GM19438 (cell line): ENCODE measurements around the gene LSMEM2.
"Not testable (repeated sequence)": the region's sequence is repeated elsewhere in the genome, so short reads cannot be mapped to it uniquely, and the experiment has no call there.

Experiments used
- ATAC-seq: cut with Tn5 transposase; IDR thresholded peaks from one replicate; pipeline ENCODE4 v1.9.1; 2021; ENCODE audit warnings: low read depth; ENCODE audit not compliant: unreplicated experiment

The LSMEM2 gene

DNA sequence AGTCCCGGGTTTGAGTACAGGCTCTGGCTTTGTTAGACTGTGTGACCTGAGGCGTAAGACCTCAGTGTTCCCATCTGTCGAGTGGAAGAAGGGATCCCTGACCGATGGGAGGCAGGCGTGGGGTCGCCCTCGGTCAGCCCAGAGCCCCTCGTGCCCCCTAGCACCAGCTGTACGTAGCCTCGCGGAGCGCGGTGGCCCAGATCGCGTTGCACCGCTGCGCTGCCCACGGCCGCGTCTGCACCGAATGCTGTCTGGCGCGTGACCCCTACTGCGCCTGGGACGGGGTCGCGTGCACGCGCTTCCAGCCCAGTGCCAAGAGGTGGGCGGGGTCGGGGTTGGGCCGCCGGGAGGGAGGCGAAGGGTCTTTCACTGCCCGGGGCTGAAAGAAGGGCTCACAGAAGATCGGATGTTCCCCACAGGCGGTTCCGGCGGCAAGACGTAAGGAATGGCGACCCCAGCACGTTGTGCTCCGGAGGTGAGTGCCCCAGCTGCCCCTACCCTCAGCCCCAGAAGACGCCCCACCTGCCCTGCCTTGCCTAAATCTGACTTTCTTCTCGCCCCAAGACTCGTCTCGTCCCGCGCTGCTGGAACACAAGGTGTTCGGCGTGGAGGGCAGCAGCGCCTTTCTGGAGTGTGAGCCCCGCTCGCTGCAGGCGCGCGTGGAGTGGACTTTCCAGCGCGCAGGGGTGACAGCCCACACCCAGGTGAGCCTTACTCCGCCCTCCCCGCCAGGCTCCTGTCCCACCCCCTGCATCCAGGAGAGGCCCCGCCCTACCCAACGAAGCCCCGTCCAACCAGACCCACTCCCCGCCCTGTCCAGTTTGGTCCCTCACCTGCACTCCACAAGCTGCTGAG lies 3.5 kb upstream of the LSMEM2 start:
- ATAC-seq, result no peak

GRCh38 chr3:50275996-50276761 lies 2.7 kb upstream of the LSMEM2 start:
- no peak for ATAC-seq

DNA sequence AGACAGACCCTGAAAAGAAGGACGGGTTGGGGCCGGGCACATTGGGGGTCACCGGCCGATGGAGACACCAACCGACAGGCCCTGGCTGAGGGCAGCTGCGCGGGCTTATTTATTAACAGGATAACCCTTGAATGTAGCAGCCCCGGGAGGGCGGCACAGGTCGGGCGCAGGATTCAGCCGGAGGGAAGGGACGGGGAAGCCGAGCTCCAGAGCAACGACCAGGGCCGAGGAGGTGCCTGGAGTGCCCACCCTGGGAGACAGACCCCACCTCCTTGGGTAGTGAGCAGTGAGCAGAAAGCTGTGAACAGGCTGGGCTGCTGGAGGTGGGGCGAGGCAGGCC lies 2.2 kb upstream of the LSMEM2 start:
- ATAC-seq, result no peak

DNA sequence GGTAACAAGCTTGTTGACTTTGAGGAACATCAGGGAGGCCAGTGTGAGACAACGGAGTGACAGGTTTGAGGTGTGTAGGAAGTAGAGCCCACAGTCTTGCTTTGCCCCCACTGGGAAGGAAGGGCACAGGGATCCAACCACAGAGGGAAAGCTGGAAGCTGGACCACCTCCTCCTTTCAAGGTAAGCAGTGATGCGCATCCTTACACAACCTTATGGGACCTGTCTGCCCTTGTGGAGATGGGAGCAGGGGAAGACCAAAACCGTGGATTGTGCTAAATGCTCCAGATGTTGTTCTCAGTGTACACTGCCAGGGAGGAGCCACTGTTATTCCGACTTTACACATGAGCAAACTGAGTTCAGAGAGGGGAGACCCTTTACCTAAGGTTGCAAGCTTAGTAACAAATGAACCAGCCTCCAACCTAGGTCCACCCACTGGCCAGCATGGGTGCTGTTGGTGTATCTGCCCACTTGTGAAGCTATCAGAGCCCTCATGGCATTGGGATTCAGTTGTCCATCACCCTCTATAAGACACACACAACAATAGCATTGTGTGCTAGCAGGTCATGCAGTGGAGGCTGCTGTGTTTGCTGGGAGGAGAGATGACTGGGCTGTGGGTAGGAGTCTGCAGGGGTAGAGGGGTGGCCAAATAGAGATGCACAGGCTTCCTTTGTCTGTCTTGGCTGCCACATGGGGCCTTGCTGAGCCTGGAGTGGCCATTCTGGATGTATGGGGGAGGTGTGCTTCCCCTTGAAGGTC lies 586 bp upstream of the LSMEM2 start:
- ATAC-seq, result no peak

DNA sequence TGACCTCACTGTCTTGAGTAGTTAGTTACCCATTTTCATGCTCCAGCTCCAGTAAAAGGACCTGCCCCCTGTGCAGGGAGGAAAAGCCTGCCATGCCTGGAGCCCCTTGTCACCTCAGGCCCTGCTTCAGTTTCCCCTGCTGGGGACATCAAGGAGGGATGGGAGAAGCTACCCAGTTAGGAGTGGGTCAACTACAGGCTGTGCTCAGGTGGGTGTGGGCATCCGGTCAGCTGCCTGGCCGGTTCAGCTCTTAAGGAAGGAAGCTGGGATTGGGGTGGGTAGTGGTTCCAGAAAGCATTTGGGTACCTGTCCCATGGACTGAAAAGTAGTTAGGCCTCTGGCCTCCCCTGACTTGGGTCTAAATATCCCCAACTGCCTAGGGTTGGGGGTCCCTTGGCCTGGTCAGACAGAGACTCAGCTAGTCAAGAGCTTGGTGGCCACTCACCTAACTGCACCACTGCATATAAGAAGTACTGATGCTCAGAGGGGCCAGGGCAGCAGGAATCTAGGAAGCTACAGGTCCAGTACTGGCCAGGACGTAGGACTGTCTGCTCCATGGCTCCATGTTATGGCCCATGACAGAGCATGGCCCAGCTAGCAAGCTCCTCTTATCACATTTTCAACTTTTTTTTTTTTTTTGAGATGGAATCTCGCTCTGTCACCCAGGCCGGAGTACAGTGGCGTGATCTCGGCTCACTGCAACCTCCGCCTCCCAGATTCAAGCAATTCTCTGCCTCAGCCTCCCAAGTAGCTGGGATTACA lies 549 bp downstream of the LSMEM2 start:
- no peak for ATAC-seq

DNA sequence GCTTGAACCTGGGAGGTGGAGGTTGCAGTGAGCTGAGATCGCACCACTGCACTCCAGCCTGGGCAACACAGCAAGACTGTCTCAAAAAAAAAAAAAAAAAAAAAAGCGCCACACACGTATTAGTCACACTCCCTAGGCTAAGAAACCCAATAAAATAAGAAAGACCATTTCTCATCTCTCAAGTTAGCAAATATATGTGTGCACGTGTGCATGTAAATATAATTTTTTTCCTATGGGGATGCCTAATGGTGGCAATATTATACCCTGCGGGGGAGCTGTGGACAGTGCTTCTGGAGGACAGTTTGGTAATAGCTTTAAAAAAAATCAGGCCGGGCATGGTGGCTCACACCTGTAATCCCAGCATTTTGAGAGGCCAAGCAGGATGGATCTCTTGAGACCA lies 5.2 kb downstream of the LSMEM2 start:
- not testable (repeated sequence) for ATAC-seq

DNA sequence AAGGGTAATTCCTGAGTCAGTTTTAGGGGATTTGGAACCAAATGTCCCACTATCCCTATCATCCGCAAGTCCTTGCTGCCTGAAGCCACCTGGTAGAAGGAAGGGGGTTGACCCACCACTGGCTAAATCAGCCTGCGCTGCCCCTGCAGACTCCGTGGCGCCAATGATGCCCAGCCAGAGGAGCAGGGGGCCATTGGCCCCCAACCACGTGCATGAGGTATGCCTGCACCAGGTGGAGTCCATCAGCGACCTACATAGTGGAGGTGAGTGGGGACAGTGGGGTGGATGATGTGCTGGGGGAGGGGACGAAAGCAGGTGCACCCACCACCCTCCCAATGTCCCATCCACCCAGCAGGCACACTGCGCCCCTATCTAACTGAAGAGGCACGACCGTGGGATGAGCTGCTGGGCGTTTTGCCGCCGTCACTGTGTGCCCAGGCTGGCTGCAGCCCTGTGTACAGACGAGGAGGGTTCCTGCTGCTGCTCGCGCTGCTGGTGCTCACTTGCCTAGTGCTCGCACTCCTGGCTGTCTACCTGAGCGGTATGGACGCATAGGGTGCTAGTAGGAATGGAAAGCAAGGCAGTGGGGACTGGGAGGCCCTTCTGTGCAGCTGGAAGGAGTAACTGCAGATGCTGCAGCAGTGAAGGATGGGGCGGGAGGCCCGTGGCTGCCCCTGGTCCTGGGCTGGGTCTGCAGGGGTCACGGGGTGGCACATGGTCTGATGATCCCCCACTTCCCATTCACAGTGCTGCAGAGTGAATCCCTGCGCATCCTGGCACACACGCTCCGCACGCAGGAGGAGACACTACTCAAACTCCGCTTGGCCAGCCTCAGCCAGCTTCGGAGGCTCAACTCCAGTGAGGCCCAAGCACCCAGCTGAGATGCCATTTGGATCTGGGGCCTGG lies 7.7 kb downstream of the LSMEM2 start:
- no peak for ATAC-seq

DNA sequence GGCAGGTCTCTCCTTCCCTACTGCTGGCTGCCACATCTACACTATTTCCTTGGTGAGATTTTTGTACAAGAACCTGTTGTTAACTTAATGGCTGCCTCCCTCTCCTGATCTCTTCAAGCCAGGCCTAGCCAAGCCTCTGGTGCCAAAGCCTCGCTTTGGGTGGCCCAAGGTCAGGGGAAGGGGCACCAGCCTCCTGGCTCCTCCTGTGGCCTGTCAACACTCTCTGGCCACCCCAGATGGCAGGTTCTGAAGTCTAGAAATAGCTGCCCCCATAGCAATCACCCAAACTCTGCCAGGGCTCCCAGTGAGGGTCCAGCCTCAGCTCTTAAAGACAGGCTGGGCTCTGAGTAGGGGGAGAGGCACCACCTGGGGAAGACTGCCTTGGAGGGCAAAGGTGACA lies 8.4 kb downstream of the LSMEM2 start:
- no peak for ATAC-seq

DNA sequence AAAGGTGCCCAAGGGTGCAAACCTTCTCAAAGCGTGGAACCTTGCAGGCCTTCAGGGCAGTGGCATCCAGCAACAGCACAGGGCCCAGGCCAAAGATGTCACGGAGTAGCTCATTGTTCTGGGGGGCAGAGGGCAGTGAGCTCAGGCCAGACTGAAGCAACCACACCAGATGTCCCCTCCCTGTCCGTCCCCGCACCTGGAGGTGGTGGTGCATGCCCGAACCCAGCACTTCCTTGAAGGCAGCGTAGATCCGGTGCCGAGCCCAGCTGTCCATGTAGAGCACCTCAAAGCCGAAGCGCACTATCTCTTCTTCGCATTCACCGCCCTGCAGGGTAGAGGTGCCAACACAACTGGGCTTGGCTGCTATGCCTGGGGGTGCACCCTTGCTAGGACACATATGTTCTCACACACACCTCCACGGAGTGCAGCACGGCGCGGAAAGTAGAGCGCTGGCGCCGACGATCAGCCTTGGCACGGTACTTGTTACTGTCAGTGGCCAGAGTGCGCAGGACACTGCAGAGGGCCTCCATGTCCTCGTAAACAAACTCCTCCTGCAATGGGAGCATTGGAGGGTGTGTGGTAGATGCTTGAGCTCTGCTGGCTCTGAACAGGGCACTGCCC lies 9.6 kb downstream of the LSMEM2 start:
- ATAC-seq, result no peak

DNA sequence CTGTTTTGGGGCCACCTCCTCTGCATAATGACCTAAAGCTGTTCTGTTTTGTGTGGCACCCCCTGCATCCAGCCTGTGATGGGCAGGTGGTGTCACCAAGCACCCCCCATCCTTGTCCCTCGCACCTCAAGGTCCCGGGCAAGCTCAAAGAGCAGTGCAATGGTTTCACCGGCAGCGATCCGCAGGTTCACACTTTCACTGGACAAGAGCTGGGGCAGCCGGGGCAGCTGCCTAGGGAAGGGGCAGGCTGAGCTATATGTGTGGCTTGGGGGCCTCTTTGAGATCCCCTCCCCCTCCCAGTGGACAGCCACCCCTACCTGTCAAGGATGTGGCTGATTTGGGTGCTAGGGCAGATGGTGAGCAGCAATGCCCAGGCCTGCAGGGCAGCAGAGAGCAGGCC lies 10.2 kb downstream of the LSMEM2 start:
- no peak for ATAC-seq

GRCh38 chr3:50290161-50290641 lies 11.3 kb downstream of the LSMEM2 start:
- ATAC-seq, result no peak

GRCh38 chr3:50292159-50293078 lies 13.5 kb downstream of the LSMEM2 start, which contains the start of gene IFRD2:
Gene IFRD2 (minus strand): TSS chr3:50292429. CDS start chr3:50292274, 155 bp downstream.
- peak; percentile 91 for ATAC-seq

DNA sequence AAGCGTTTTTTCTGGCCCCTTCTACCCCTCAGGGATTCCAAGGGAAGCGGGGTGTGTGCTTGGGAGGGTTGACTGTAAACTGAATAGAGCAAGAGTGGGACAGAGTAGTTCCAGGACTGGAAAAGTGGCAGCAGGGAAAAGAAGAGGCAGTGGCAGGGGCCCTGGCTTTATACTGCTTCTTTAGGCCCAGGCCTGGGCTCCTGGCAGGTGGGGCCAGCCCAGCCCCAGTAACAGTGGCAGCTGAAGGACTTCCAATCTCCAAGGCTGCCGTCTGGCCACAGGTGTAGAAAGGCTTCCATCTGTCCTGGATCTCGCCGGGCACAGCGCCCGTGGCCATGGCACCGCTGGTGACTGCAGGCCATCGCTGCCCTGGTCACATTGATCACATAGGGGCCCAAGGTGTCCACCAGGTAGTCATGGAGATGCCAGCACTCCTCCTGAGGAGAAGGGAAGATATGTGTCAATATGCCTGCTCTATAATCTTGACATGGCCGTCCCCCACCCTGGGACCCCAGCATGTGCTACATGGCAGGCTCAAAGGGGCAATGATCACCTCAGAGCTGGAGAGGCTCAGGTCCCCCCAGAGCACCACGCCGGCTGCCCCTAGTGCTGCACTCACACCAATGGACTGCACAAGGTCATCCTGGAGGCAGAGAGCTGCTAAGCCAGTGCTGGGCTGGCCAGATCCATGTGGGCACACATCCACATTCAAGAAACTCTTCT lies 14.4 kb downstream of the LSMEM2 start:
- ATAC-seq, result no peak

DNA sequence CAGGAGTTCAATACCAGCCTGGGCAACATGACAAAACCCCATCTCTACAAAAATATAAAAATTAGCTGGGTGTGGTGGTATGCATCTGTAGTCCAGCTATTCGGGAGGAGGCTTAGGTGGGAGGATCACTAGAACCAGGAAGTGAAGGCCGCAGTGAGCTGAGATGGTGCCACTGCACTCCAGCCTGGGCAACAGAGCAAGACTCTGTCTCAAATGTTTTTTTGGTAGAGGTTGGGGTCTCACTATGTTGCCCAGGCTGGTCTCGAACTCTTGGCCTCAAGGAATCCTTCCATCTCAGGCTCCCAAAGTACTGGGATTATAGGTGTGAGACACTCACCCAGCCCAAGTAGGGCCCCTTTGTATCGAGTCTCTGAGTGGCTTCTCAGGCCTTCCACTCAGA lies 15.2 kb downstream of the LSMEM2 start:
- no peak for ATAC-seq

GRCh38 chr3:50294492-50295403 lies 15.9 kb downstream of the LSMEM2 start:
- no peak for ATAC-seq
